H1 (cell line): ENCODE data around the gene DHDH. TPM values are rescaled to one million over a fixed set of nuclear protein-coding genes. Genes with fewer than 3 reads are reported as not detected.

ENCODE experiments used
- ASH2L ChIP-seq: fragments of 200-600, 300-600 bp; sonication (generic); IDR thresholded peaks from one replicate; pipeline ENCODE4 v1.7.1; 2017; ENCODE audit warnings: low read length
- E2F6 ChIP-seq: IDR thresholded peaks from 2 replicates; pipeline ENCODE4 v1.6.1; 2012; ENCODE audit warnings: inconsistent platforms
- EGR1 ChIP-seq: IDR thresholded peaks from 2 replicates; pipeline ENCODE4 v1.6.1; 2011; ENCODE audit warnings: low read depth, low read length, borderline replicate concordance
- FOSL1 ChIP-seq: IDR thresholded peaks from 2 replicates; pipeline ENCODE4 v1.6.1; 2011; ENCODE audit warnings: mild to moderate bottlenecking, low read depth, low read length, moderate library complexity; ENCODE audit not compliant: insufficient read depth
- KDM5A ChIP-seq: fragments of 200-600 bp; IDR thresholded peaks from 2 replicates; pipeline ENCODE4 v1.7.1; 2012; ENCODE audit warnings: mild to moderate bottlenecking, low read length, inconsistent platforms, mixed read lengths
- RFX5 ChIP-seq: IDR thresholded peaks from 2 replicates; pipeline ENCODE4 v1.6.1; 2011; ENCODE audit warnings: low read depth, low read length, improper control_type of control experiment, borderline replicate concordance
- TBP ChIP-seq: IDR thresholded peaks from 2 replicates; pipeline ENCODE4 v1.6.1; 2011; ENCODE audit warnings: low read depth, low read length, improper control_type of control experiment
- YY1 ChIP-seq: IDR thresholded peaks from 2 replicates; pipeline ENCODE4 v1.6.1; 2011; ENCODE audit warnings: low read depth, mild to moderate bottlenecking, low read length
- polyA plus RNA-seq, 7 experiments: library from polyadenylated mRNA; depleted of rRNA in 3 of 7; stranded (reverse) in 5 of 7; unstranded in 2 of 7; fragments of >200 nt in 5 of 7; fragments of 200-250 nt in 2 of 7; gene quantifications; 1 replicate in 5 of 7; 2 replicates in 1 of 7; 4 replicates in 1 of 7; pipeline versions ENCODE4 v1.2.1 to v1.2.3, GENCODE V29; 2011 to 2013; ENCODE audit warnings: missing spikeins in 2 of 7, mixed read lengths in 2 of 7
- total RNA-seq: library from RNA; stranded (reverse); fragmentation: NEBNext Ultra II Directional; extraction: Animal tissue kit (Norgen Biotek cat#: 25700); gene quantifications from 2 replicates; pipeline ENCODE4 v1.2.1, GENCODE V29; 2021
- TF ChIP-seq, protein P1 (sequence below): fragments of 300-600 bp; sonication (generic); IDR thresholded peaks from 2 replicates; pipeline ENCODE4 v1.7.1; 2012; ENCODE audit warnings: low read length, moderate library complexity, mild to moderate bottlenecking, inconsistent platforms; ENCODE audit not compliant: insufficient replicate concordance

The DHDH gene
- total and polyA plus RNA-seq, 2 of the 8 experiments (the other 6 are each of a cell fraction or from before 2014, with no cell fraction given): 2.2 to 2.8 TPM

GRCh38 chr19:48954595-48955307, 21.3 kb downstream of the DHDH start, which contains the start of gene BAX (continued):
- TF ChIP-seq, protein P1, sequence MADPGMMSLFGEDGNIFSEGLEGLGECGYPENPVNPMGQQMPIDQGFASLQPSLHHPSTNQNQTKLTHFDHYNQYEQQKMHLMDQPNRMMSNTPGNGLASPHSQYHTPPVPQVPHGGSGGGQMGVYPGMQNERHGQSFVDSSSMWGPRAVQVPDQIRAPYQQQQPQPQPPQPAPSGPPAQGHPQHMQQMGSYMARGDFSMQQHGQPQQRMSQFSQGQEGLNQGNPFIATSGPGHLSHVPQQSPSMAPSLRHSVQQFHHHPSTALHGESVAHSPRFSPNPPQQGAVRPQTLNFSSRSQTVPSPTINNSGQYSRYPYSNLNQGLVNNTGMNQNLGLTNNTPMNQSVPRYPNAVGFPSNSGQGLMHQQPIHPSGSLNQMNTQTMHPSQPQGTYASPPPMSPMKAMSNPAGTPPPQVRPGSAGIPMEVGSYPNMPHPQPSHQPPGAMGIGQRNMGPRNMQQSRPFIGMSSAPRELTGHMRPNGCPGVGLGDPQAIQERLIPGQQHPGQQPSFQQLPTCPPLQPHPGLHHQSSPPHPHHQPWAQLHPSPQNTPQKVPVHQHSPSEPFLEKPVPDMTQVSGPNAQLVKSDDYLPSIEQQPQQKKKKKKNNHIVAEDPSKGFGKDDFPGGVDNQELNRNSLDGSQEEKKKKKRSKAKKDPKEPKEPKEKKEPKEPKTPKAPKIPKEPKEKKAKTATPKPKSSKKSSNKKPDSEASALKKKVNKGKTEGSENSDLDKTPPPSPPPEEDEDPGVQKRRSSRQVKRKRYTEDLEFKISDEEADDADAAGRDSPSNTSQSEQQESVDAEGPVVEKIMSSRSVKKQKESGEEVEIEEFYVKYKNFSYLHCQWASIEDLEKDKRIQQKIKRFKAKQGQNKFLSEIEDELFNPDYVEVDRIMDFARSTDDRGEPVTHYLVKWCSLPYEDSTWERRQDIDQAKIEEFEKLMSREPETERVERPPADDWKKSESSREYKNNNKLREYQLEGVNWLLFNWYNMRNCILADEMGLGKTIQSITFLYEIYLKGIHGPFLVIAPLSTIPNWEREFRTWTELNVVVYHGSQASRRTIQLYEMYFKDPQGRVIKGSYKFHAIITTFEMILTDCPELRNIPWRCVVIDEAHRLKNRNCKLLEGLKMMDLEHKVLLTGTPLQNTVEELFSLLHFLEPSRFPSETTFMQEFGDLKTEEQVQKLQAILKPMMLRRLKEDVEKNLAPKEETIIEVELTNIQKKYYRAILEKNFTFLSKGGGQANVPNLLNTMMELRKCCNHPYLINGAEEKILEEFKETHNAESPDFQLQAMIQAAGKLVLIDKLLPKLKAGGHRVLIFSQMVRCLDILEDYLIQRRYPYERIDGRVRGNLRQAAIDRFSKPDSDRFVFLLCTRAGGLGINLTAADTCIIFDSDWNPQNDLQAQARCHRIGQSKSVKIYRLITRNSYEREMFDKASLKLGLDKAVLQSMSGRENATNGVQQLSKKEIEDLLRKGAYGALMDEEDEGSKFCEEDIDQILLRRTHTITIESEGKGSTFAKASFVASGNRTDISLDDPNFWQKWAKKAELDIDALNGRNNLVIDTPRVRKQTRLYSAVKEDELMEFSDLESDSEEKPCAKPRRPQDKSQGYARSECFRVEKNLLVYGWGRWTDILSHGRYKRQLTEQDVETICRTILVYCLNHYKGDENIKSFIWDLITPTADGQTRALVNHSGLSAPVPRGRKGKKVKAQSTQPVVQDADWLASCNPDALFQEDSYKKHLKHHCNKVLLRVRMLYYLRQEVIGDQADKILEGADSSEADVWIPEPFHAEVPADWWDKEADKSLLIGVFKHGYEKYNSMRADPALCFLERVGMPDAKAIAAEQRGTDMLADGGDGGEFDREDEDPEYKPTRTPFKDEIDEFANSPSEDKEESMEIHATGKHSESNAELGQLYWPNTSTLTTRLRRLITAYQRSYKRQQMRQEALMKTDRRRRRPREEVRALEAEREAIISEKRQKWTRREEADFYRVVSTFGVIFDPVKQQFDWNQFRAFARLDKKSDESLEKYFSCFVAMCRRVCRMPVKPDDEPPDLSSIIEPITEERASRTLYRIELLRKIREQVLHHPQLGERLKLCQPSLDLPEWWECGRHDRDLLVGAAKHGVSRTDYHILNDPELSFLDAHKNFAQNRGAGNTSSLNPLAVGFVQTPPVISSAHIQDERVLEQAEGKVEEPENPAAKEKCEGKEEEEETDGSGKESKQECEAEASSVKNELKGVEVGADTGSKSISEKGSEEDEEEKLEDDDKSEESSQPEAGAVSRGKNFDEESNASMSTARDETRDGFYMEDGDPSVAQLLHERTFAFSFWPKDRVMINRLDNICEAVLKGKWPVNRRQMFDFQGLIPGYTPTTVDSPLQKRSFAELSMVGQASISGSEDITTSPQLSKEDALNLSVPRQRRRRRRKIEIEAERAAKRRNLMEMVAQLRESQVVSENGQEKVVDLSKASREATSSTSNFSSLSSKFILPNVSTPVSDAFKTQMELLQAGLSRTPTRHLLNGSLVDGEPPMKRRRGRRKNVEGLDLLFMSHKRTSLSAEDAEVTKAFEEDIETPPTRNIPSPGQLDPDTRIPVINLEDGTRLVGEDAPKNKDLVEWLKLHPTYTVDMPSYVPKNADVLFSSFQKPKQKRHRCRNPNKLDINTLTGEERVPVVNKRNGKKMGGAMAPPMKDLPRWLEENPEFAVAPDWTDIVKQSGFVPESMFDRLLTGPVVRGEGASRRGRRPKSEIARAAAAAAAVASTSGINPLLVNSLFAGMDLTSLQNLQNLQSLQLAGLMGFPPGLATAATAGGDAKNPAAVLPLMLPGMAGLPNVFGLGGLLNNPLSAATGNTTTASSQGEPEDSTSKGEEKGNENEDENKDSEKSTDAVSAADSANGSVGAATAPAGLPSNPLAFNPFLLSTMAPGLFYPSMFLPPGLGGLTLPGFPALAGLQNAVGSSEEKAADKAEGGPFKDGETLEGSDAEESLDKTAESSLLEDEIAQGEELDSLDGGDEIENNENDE: no peak
- TF ChIP-seq YY1: peak; percentile 100
- no peak for TF ChIP-seq ASH2L
- 0 out of 2 replicates have a peak, but pooled peaks have one; percentile 39 for TF ChIP-seq EGR1
- peak; percentile 56; the same call in 1 of the 2 replicates for TF ChIP-seq FOSL1
- peak; percentile 76; the same call in 1 of the 2 replicates for TF ChIP-seq TBP
- TF ChIP-seq KDM5A: 0 out of 2 replicates have a peak, but pooled peaks have one; percentile 53
- TF ChIP-seq RFX5: no peak; the same call in 1 of the 2 replicates
- TF ChIP-seq E2F6: peak; percentile 59
